ENCODE measurements around the gene BBX. TPM values are rescaled to one million over a fixed set of nuclear protein-coding genes. Genes with fewer than 3 reads are reported as not detected.

Gene BBX
- total RNA-seq, 4 donors from 2014 or later: 55.6 to 86.7 (median 73.0) TPM

GRCh38 chr3:107699682-107700081, 176.9 kb downstream of the BBX start:
- no peak overlapping the region for H3K4me3 ChIP-seq
- H3K9me3 ChIP-seq: no peaks in the 10 kb centered on the region
- TF ChIP-seq POLR2AphosphoS5 (IDR thresholded peaks at IDR 0.05) (no peak), POLR2A (IDR thresholded peaks at IDR 0.05) (no peak), CTCF (IDR thresholded peaks at IDR 0.05) (no peak), EP300 (IDR thresholded peaks at IDR 0.05) (no peak)
- peaks cover 0 to 20% (median 3%) of the 10 kb centered on the region in 3 donors for H3K4me1 ChIP-seq
- H3K27me3 ChIP-seq: no peaks in the 10 kb centered on the region
- ATAC-seq: no peak
- no peak overlapping the region for H3K27ac ChIP-seq
- WGBS, 2 donors (ENCODE audit: low coverage in 1 of 2): 42 to 55% methylated on average over 2 of the region's 2 CpGs
- no peaks in the 10 kb centered on the region for H3K36me3 ChIP-seq

- H3K4me1 ChIP-seq: peaks cover 0 to 20% (median 3%) of the 10 kb centered on the region in 3 donors
- WGBS, 2 donors (ENCODE audit: low coverage in 1 of 2): 100% methylated on average over 2 of the region's 2 CpGs
- H3K27ac ChIP-seq: no peak overlapping the region
- H3K36me3 ChIP-seq: no peaks in the 10 kb centered on the region
- H3K27me3 ChIP-seq: no peaks in the 10 kb centered on the region
- H3K9me3 ChIP-seq: no peaks in the 10 kb centered on the region
- no peak for TF ChIP-seq EP300 (IDR thresholded peaks at IDR 0.05)
- TF ChIP-seq POLR2AphosphoS5 (IDR thresholded peaks at IDR 0.05): no peak
- TF ChIP-seq CTCF (IDR thresholded peaks at IDR 0.05): no peak
- TF ChIP-seq POLR2A (IDR thresholded peaks at IDR 0.05): no peak
- H3K4me3 ChIP-seq: no peak overlapping the region
- no peak for ATAC-seq
Measured at GRCh38 chr3:107701299-107701698, 178.5 kb downstream of the BBX start.

- Histone ChIP-seq H3K27ac (no peak overlapping the region), H3K9me3 (no peaks in the 10 kb centered on the region), H3K4me1 (peaks cover 0 to 9% (median 0%) of the 10 kb centered on the region in 3 donors), H3K27me3 (no peaks in the 10 kb centered on the region), H3K36me3 (no peaks in the 10 kb centered on the region), H3K4me3 (no peak overlapping the region)
- WGBS, 2 donors (ENCODE audit: low coverage in 1 of 2): 36% methylated on average over 1 of the region's 1 CpG; no CpG with 5 or more reads in 1 of the 2 donors
- ATAC-seq: no peak
- TF ChIP-seq EP300 (IDR thresholded peaks at IDR 0.05) (no peak), POLR2AphosphoS5 (IDR thresholded peaks at IDR 0.05) (no peak), CTCF (IDR thresholded peaks at IDR 0.05) (no peak), POLR2A (IDR thresholded peaks at IDR 0.05) (no peak)
Measured at GRCh38 chr3:107704477-107704876, 181.7 kb downstream of the BBX start.

GRCh38 chr3:107705046-107705445, 182.3 kb downstream of the BBX start:
- Histone ChIP-seq H3K9me3 (no peaks in the 10 kb centered on the region), H3K27me3 (no peaks in the 10 kb centered on the region), H3K27ac (no peak overlapping the region), H3K4me3 (no peak overlapping the region), H3K4me1 (peaks cover 0 to 7% (median 0%) of the 10 kb centered on the region in 3 donors), H3K36me3 (no peaks in the 10 kb centered on the region)
- WGBS, 2 donors (ENCODE audit: low coverage in 1 of 2): 57 to 72% methylated on average over 3 to 5 of the region's 5 CpGs
- no peak for ATAC-seq
- TF ChIP-seq CTCF (IDR thresholded peaks at IDR 0.05) (no peak), EP300 (IDR thresholded peaks at IDR 0.05) (no peak), POLR2AphosphoS5 (IDR thresholded peaks at IDR 0.05) (no peak), POLR2A (IDR thresholded peaks at IDR 0.05) (no peak)

- Histone ChIP-seq H3K9me3 (no peaks in the 10 kb centered on the region), H3K27me3 (no peaks in the 10 kb centered on the region)
- TF ChIP-seq EP300 (IDR thresholded peaks at IDR 0.05): no peak
Measured at GRCh38 chr3:107710851-107711250, 188.1 kb downstream of the BBX start.

More at GRCh38 chr3:107710851-107711250, 188.1 kb downstream of the BBX start:
- Histone ChIP-seq H3K27ac (no peak overlapping the region), H3K4me1 (peaks cover 0 to 9% (median 0%) of the 10 kb centered on the region in 3 donors), H3K4me3 (no peak overlapping the region), H3K36me3 (peaks cover 0 to 17% of the 10 kb centered on the region in 2 donors)
- WGBS, 2 donors (ENCODE audit: low coverage in 1 of 2): 17 to 32% methylated on average over 4 to 5 of the region's 5 CpGs
- peak; percentile 71 for ATAC-seq

Data from gastroesophageal sphincter (tissue), 4 donors.